Measurements from ENCODE around the gene FADS3.
A peak's percentile ranks its signal among the peaks of the same experiment; 100 is the strongest.

FADS3 gene

GRCh38 chr11:61872935-61873565, 18.3 kb downstream of the FADS3 start:
- no peak for DNase-seq
- TF ChIP-seq CTCF (IDR thresholded peaks at IDR 0.05; ENCODE audit: low read depth, low read length, missing control alignments): no peak
- Histone ChIP-seq H3K27ac (no peak overlapping the region), H3K27me3 (replicated peaks) (no peaks in the 10 kb centered on the region), H3K4me3 (ENCODE audit: low read depth, low read length) (no peak overlapping the region), H3K36me3 (replicated peaks) (no peaks in the 10 kb centered on the region)
- in situ Hi-C loops (cut with HindIII; ENCODE audit: low pct_ligation_motif_present, low sequenced_read_pairs): no loop called here

- peak overlapping the region; percentile 31 for H3K4me3 ChIP-seq (ENCODE audit: low read depth, low read length)
- H3K27me3 ChIP-seq (replicated peaks): no peaks in the 10 kb centered on the region
- in situ Hi-C loops (cut with HindIII; ENCODE audit: low pct_ligation_motif_present, low sequenced_read_pairs): no loop called here
- no peak overlapping the region for H3K27ac ChIP-seq
- peak; percentile 98 for TF ChIP-seq CTCF (IDR thresholded peaks at IDR 0.05; ENCODE audit: low read depth, low read length, missing control alignments)
- peaks cover 4% of the 10 kb centered on the region for H3K36me3 ChIP-seq (replicated peaks)
- peak; percentile 73 for DNase-seq
Measured at GRCh38 chr11:61871158-61871597, 20.2 kb downstream of the FADS3 start.

- H3K4me3 ChIP-seq (ENCODE audit: low read depth, low read length): peak overlapping the region; percentile 17
- no peak overlapping the region for H3K27ac ChIP-seq
- no peak for TF ChIP-seq CTCF (IDR thresholded peaks at IDR 0.05; ENCODE audit: low read depth, low read length, missing control alignments)
- peaks cover 8% of the 10 kb centered on the region for H3K36me3 ChIP-seq (replicated peaks)
- no peak for DNase-seq
- in situ Hi-C loops (cut with HindIII; ENCODE audit: low pct_ligation_motif_present, low sequenced_read_pairs): no loop called here
- no peaks in the 10 kb centered on the region for H3K27me3 ChIP-seq (replicated peaks)
Measured at GRCh38 chr11:61870541-61871031, 20.8 kb downstream of the FADS3 start.

- in situ Hi-C loops (cut with HindIII; ENCODE audit: low pct_ligation_motif_present, low sequenced_read_pairs): no loop called here
- H3K4me3 ChIP-seq (ENCODE audit: low read depth, low read length): no peak overlapping the region
- no peak for DNase-seq
- H3K36me3 ChIP-seq (replicated peaks): peaks cover 15% of the 10 kb centered on the region
- no peak for TF ChIP-seq CTCF (IDR thresholded peaks at IDR 0.05; ENCODE audit: low read depth, low read length, missing control alignments)
- H3K27ac ChIP-seq: no peak overlapping the region
- no peaks in the 10 kb centered on the region for H3K27me3 ChIP-seq (replicated peaks)
Measured at GRCh38 chr11:61869708-61870451, 21.5 kb downstream of the FADS3 start.

- in situ Hi-C loops (cut with HindIII; ENCODE audit: low pct_ligation_motif_present, low sequenced_read_pairs): no loop called here
- no peak overlapping the region for H3K27ac ChIP-seq
Measured at GRCh38 chr11:61869429-61869707, 22.0 kb downstream of the FADS3 start.

More at GRCh38 chr11:61869429-61869707, 22.0 kb downstream of the FADS3 start:
- Histone ChIP-seq H3K36me3 (replicated peaks) (peaks cover 20% of the 10 kb centered on the region), H3K27me3 (replicated peaks) (no peaks in the 10 kb centered on the region), H3K4me3 (ENCODE audit: low read depth, low read length) (no peak overlapping the region)
- TF ChIP-seq CTCF (IDR thresholded peaks at IDR 0.05; ENCODE audit: low read depth, low read length, missing control alignments): no peak
- no peak for DNase-seq
